Psoas muscle (tissue), 8 donors: ENCODE data around the gene CHD2. TPM values are rescaled to one million over a fixed set of nuclear protein-coding genes. Genes with fewer than 3 reads are reported as not detected.
A peak's percentile ranks its signal among the peaks of the same experiment; 100 is the strongest.

Experiments used
- ATAC-seq, 4 donors: fragments of 200-7000 bp; cut with Tn5 transposase; one replicate each; pipeline ENCODE4 v1.9.1; 2020; ENCODE audit warnings: moderate library complexity in 3 of 4, mild to moderate bottlenecking in 2 of 4
- DNase-seq, 2 donors: peaks; one replicate each; pipeline ENCODE4 v3.0.0-alpha.2; 2020
- H3K27ac ChIP-seq: fragments of 200-600 bp; one replicate; pipeline ENCODE4 v1.8.0; 2022
- H3K27me3 ChIP-seq, 3 donors: fragments of 200-600 bp in 1 of 3; one replicate each; pipeline versions ENCODE4 v1.6.1 to v1.8.0; 2013 to 2022; ENCODE audit warnings: low read length in 2 of 3, mild to moderate bottlenecking in 2 of 3, moderate library complexity in 1 of 3; ENCODE audit not compliant: insufficient read depth in 3 of 3
- H3K36me3 ChIP-seq, 2 donors: fragments of 200-600 bp in 1 of 2; one replicate each; pipeline versions ENCODE4 v1.6.1 to v1.8.0; 2013 to 2022; ENCODE audit warnings: low read depth in 1 of 2, mild to moderate bottlenecking in 1 of 2, moderate library complexity in 1 of 2; ENCODE audit not compliant: insufficient read depth in 1 of 2
- H3K4me1 ChIP-seq: fragments of 200-600 bp; one replicate; pipeline ENCODE4 v1.8.0; 2022
- H3K4me3 ChIP-seq: fragments of 200-600 bp; one replicate; pipeline ENCODE4 v1.8.0; 2022; ENCODE audit warnings: mild to moderate bottlenecking
- H3K9me3 ChIP-seq: fragments of 200-600 bp; one replicate; pipeline ENCODE4 v1.8.0; 2022
- CTCF ChIP-seq: fragments of 200-600 bp; IDR thresholded peaks from one replicate; pipeline ENCODE4 v1.8.0; 2022; ENCODE audit warnings: antibody characterized with exemption
- whole genome bisulfite sequencing, 3 donors: extraction: QIAGEN DNeasy Blood & Tissue Kit; methylation state at CpG; one replicate each; pipeline versions ENCODE4 v1.1.6 to v1.1.7; 2013; 5-methylcytosine and 5-hydroxymethylcytosine counted together
- intact Hi-C, 2 donors: fragments of 100-400 bp; cut with DNase I; formaldehyde crosslinking; loops; one replicate each; pipeline versions ENCODE4 v1.11.0 to v1.14.2; 2022
- polyA plus RNA-seq, 3 donors: library from polyadenylated mRNA; stranded (reverse); fragments of 200-250 nt; gene quantifications; one replicate each; pipeline ENCODE4 v1.2.3, GENCODE V29; 2013
- total RNA-seq, 4 donors: library from RNA; stranded (reverse); fragmentation: NEBNext Ultra II Directional in 2 of 4; extraction: Animal tissue kit (Norgen Biotek cat#: 25700) in 2 of 4; gene quantifications; one replicate each; pipeline versions ENCODE4 v1.2.1 to v1.2.4, GENCODE V29; 2021 to 2023
- donor health status: healthy with polysubstance abuse.
- donor health status: DM: no; HTN: no; CAD: no; lungs with moderate emphysema.
- donor health status: Bipolar disorder and iron deficiency.
- donor health status: healthy.
- donor health status: DM: yes; HTN: yes; CAD: no.
- donor health status: DM: no; HTN: no; CAD: no.
- donor health status: DM: no; HTN: no; CAD: no.
- donor health status: DM: yes; HTN: yes; CAD: no.

The CHD2 gene
- total and polyA plus RNA-seq, 7 donors: 11.1 to 53.0 (median 40.9) TPM

DNA sequence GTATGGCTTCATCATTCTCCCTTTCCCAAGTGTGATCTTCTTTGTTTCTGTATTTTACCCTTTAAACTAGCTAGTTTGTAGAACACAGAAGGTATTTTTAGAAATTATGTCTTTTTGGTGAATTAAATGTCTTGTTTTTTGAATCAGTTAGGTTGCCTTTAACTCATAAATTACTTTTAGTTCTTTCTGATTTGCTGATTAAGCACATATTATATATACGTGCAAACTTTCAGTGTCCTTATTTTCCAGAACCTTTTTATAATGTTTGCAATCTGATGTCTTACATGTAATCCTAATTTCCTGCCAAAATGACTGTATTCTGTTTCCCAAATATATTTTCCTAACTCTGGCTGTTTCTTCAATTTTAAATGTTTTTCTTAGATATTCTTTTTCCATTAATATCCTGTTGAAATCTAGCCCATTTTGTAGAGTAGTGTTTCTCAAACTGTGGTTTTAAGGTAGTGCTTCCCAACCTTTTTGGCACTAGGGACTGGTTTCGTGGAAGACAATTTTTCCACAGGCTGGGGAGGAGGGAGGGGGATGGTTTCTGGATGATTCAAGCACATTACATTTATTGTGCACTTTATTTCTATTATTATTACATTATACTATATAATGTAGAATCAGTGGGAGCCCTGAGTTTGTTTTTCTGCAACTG lies 51.8 kb downstream of the CHD2 start:
- H3K27ac ChIP-seq: peak overlapping the region; percentile 47
- DNase-seq: no peak

GRCh38 chr15:92952458-92952850 lies 52.3 kb downstream of the CHD2 start:
- WGBS, 3 donors: 87 to 94% (median 87%) methylated on average over 7 of the region's 7 CpGs
- DNase-seq: no peak
- peak overlapping the region; percentile 47 for H3K27ac ChIP-seq
- peak in 3 of 4 donors; percentile 2 to 25 (median 5) for ATAC-seq
- intact Hi-C loops: loop anchor here in 1 of 2 donors (10.0 kb wide), 1 partner anchor 62 kb away; no protein-coding TSS in a partner anchor
- peaks cover 17% of the 10 kb centered on the region for H3K9me3 ChIP-seq
- H3K4me3 ChIP-seq: no peak overlapping the region
- peaks cover 20 to 97% of the 10 kb centered on the region in 2 donors for H3K36me3 ChIP-seq
- no peaks in the 10 kb centered on the region for H3K27me3 ChIP-seq
- H3K4me1 ChIP-seq: peaks cover 14% of the 10 kb centered on the region
- no peak for TF ChIP-seq CTCF

More for the DNA sequence above, 51.8 kb downstream of the CHD2 start:
- H3K4me1 ChIP-seq: peaks cover 12% of the 10 kb centered on the region
- no peak overlapping the region for H3K4me3 ChIP-seq
- H3K9me3 ChIP-seq: peaks cover 17% of the 10 kb centered on the region
- TF ChIP-seq CTCF: no peak
- peaks cover 25 to 97% of the 10 kb centered on the region in 2 donors for H3K36me3 ChIP-seq
- WGBS, 3 donors: 41 to 66% (median 54%) methylated on average over 2 of the region's 2 CpGs
- intact Hi-C loops: loop anchor here in 1 of 2 donors (10.0 kb wide), 1 partner anchor 63 kb away; no protein-coding TSS in a partner anchor
- ATAC-seq: no peak
- H3K27me3 ChIP-seq: no peaks in the 10 kb centered on the region

DNA sequence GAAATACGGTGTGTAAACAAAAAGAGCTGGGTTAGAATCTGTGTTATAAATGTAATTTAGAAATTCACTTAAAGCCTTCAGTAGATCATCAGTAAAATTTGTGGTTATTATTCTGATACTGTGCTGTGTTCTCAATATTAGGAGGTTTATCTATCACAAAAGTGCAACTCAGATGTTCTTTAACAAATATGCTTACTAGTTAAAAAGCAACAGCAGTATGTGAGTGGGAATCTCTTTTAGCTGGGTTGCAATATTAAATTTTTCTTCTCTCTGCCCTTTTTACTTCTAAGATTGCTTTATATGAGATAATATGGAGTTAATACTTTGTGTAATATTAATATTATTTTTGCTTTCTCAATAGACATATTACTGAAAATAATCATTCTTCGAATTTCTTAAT lies 53.4 kb downstream of the CHD2 start:
- Histone ChIP-seq H3K27me3 (no peaks in the 10 kb centered on the region), H3K4me3 (no peak overlapping the region), H3K4me1 (peaks cover 22% of the 10 kb centered on the region), H3K36me3 (peaks cover 13 to 97% of the 10 kb centered on the region in 2 donors), H3K9me3 (peaks cover 14% of the 10 kb centered on the region), H3K27ac (no peak overlapping the region)
- ATAC-seq (no peak), DNase-seq (no peak)
- WGBS, 3 donors: 95 to 98% (median 96%) methylated on average over 2 of the region's 2 CpGs
- intact Hi-C loops: loop anchor here in 1 of 2 donors (10.0 kb wide), 1 partner anchor 61 kb away; no protein-coding TSS in a partner anchor
- TF ChIP-seq CTCF: no peak

- peaks cover 10% of the 10 kb centered on the region for H3K9me3 ChIP-seq
- H3K27ac ChIP-seq: no peak overlapping the region
- TF ChIP-seq CTCF: no peak
- no peak overlapping the region for H3K4me3 ChIP-seq
- H3K27me3 ChIP-seq: no peaks in the 10 kb centered on the region
- peaks cover 22% of the 10 kb centered on the region for H3K4me1 ChIP-seq
- 86 to 94% (median 93%) methylated on average over 6 of the region's 6 CpGs for WGBS, 3 donors
- intact Hi-C loops: loop anchor here in 1 of 2 donors (10.0 kb wide), 1 partner anchor 61 kb away; no protein-coding TSS in a partner anchor
- ATAC-seq (no peak), DNase-seq (no peak)
- H3K36me3 ChIP-seq: peaks cover 13 to 97% of the 10 kb centered on the region in 2 donors
These were observed 53.9 kb downstream of the CHD2 start for GRCh38 chr15:92954002-92954401.
